NCI-H2196 treated with DMSO at 0.1 percent for 48 hours (cell line): ENCODE data around the gene MRPL30.
"Not testable (repeated sequence)": the region's sequence is repeated elsewhere in the genome, so short reads cannot be mapped to it uniquely, and the experiment has no call there.

Experiments
- DNase-seq: peaks from one replicate; lab custom pipeline; 2025; ENCODE audit not compliant: unreplicated experiment; lab: John Stamatoyannopoulos, UW

MRPL30 gene

DNA sequence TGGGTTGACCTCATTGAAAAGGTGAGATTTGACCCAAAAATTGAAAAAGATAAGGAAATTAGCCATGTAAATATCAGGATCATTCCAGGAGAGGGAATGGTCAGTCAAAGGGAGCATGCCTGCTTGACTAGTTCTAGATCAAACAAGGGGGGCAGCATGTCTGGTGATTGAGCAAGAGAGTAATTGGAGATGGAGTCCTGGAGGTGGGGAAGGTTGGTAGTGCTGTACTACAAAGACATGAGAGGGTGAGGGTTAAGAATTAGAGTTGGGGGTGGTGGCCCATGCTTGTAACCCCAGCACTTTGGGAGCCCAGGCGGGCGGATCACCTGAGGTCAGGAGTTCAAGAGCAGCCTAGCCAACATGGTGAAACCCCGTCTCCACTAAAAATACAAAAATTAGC, 2.0 kb downstream of the MRPL30 start:
- DNase-seq = no peak

DNA sequence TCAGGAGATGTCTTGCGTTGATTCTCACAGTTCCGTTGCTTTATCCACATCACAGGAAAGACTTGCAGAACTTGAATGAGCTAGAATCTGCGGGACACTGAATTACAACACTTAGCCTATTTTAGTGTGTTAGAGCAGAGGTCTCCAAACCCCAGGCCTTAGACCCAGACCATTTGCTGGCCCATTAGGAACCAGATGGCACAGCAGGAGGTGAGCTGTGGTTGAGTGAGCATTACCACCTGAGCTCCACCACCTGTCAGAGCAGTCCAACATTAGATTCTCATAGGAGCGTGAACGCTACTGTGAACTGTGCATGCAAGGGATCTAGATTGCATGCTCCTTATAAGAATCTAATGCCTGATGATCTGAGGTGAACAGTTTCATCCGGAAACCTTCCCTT, 3.8 kb downstream of the MRPL30 start:
- DNase-seq = no peak

DNA sequence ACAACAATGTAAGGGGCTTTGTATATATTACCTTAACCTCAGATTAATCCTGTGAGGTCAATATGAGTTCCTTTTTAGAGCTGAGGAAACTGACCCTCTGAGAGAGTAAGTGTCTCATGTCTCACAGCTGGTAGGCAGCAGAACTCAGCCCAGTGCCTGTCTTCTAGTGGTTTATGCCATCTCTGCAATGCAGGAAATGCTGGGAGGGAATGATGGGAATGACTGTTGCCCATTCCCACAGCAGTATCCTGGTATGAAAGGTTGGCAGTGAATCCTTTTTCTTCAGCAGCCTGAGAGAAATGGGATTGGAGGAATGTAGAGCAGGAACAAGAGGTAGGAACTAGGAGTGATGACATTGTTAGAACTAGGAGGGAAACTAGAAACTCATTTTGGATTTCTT, 6.0 kb downstream of the MRPL30 start:
- no peak for DNase-seq

DNA sequence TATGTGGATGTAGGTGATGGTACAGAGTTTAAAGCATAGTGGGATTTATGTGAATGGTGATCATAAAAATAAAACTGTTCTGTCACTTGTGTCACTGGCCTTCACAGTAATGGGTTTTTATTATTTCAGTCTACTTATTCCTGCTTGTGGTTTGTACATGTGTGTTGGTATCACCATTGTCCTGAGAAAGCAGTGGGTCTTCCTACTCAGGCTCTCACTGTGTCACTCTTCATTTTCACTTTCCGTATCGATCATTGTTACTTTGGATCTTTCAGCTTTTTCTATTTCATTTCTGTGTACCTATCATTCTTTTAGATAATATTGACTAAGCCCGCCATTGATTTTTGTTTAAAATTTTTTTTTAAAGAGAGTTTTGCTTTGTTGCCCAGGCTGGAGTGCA, 7.4 kb downstream of the MRPL30 start:
- DNase-seq = no peak

DNA sequence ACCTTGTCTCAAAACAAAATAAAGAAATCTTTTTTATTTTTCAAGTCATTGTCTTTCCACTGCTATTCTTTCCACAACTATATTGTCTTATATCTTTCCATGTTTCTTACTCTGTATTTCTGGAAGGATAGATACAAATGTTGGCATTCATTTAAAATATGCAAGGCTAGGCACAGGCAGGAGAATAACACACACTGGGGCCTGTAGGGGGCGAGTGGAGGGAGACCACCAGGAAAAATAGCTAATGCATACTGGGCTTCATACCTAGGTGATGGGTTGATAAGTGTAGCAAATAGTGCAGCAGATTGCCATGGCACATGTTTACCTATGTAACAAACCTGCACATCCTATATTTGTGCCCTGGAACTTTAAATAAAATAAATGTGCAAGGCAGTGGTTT, 9.6 kb downstream of the MRPL30 start:
- DNase-seq = no peak

DNA sequence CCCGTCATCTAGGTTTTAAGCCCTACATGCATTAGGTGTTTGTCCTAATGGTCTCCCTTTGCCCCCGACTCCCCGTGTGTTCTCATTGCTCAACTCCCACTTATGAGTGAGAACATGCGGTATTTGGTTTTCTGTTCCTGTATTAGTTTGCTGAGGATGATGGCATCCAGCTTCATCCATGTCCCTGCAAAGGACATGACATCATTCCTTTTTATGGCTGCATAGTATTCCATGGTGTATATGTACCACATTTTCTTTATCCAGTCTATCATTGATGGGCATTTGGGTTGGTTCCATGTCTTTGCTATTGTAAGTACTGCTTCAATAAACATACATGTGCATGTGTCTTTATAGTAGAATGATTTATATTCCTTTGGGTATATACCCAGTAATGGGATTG, 11.4 kb downstream of the MRPL30 start:
- DNase-seq = not testable (repeated sequence)

DNA sequence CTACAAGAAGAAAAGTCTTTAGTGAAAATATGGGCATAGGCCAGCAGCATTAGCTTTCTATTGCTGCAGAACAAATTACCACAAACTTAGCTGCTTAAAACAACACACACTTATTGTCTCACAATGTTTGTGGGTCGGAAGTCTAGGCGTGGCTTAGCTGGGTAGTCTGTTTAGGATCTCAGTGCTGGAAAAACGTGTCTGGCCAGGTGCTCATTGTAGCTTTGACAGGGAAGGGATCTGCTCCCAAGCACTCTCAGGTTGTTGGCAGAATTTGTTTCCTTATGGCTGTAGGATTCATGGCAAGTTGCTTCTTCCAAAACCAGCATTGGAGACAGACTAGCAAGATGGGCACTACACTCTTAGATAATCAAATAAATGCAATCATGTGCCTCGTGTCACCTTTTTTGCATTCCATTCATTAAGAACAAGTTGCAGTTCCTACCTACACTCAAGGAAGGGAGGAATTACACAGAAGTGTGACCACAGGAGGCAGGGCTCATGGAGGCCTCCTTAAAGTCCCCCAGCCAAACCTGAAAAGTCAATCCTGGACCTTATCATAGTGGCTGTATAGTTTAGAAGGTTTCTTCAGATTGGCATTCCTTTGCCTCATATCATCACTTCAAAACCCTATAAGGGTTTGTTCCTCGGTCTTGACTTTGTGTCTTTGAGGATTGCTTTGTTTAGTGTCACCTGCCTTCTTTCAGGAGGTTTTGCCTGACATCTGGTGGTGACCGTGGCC, 17.3 kb downstream of the MRPL30 start:
- no peak for DNase-seq

DNA sequence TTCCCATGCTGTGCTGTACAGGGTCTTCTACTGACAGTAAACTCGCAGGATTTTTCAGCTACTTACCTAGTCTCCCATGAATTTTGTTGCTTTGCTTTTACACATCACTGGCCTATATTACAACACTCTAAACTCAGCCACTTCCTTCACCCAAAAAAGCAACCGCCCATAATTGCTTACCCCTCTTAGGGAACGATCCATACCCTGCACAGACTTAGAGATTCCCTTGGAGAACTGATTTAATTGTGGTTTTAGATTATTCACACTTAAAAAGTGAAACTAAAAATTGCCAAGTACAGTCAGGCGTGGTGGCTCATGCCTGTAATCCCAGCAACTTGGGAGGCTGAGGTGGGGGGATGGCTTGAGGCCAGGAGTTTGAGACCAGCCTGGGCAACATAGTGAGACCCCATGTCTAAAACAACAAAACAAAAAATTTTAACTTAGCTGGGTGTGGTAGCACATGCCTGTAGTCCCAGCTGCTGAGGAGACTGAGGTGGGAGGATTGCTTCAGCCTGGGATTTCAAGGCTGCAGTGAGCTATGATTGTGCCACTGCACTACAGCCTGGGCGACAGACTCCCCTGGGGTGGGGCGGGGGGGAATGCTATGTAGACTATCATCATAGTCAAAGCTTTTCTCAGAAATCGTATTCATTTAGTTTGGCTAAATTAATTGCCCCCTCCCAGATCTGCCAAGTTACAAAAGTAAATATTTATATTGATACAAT, 19.3 kb downstream of the MRPL30 start:
- no peak for DNase-seq

DNA sequence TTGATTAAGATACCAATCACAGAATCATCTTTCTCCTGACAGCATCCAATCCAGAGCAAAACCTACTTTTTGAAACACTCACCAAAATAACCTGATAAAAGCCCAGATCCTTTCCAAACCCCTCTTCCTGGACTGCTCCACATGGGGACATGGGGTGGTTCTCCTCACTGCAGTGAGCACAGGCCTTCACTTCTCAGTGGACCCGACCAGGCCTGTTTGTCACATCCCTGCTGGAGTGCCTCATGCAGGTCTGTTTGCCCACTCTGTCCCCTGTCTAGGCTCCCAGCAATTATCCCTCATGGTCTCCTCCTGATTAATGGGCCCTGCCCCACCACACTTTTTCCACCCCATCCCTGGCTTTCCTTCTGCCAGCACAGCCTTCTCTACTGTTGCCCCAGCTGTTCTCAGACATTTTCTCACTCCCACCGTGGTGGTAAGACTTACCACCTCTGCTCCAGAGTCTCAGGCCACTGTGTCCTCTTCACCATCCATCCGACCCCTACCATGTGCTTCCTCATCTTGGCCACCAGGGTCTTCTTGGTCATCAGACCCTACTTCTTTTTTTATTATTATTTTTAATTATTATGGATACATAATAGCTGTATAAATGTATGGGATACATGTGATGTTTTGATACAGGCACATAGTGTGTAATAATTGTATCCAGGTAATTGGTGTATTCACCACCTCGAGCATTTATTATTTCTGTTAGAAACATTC, 21.1 kb downstream of the MRPL30 start:
- DNase-seq = no peak

DNA sequence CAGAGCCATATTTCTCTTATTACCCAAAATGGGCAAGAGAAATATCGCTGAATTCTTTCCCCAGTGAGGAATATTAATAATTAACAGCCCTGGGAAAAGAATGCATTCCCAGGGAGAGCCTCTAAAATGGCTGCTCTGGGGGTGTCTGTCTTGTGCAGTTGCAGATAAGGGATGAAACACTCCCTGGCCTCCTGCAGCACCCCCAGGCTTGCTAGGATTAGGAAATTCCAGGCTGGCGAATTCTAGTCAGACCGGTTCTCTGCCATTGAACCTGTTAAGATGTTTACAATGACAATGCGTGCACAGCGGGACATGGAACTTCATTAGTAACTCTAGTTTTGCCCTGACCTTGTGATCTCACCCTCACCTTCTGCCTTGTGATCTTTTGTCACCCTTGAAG, 24.5 kb downstream of the MRPL30 start:
- no peak for DNase-seq

DNA sequence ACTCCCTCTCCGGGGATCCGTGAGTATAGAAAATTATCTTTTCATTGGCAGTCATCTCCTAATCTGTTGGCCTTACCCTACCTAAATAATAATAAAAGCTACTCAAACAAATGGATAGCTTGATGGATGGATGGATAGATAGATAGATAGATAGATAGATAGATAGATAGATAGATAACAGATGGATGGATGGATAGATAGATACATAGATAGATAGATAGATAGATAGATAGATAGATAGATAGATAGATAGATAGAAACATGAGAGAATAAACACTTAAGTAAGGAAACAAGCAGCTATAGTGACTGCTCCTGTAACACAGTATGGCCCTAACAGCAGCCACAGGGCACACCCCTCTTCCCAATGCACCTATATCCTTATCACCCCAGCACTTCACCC, 35.1 kb downstream of the MRPL30 start:
- no peak for DNase-seq

DNA sequence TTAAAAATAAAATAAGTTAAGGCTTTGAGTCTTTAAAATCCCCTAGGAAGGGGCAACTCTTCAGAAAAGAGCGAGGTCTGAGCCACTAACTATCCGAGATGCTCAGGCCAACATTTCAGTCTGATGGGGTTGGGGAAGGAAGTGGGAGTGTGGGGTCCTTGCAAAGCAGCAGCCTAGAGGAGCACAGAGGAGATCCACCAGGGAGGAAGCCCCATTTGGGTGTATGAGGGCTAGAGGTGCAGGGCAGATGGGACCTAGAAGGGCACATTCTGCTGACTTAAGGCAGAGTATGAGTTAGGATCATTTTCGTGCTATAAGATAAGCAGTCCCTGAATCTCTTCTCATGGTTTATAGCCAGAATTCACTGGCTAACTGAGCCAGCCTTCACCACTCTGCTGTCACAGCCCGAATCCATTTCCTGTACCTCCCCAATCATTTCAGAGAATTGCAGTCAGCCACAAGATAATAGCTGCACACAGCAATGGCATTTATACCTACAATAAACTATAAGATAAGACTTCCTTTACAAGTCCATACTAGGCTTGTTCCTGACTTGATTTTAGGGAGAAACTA, 37.0 kb downstream of the MRPL30 start:
- no peak for DNase-seq

DNA sequence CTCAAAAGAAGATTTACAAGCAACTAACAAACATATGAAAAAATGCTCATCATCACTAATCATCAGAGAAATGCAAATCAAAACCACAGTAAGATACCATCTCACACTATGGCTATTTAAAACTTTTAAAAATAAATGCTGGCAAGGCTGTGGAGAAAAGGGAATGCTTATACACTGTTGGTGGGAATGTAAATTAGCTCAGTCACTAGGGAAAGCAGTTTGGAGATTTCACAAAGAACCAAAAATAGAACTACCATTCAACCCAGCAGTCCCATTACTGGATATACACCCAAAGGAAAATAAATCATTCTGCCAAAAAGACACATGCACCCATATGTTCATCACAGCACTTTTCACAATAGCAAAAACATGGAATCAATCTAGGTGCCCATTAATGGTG, 52.2 kb downstream of the MRPL30 start:
- not testable (repeated sequence) for DNase-seq

DNA sequence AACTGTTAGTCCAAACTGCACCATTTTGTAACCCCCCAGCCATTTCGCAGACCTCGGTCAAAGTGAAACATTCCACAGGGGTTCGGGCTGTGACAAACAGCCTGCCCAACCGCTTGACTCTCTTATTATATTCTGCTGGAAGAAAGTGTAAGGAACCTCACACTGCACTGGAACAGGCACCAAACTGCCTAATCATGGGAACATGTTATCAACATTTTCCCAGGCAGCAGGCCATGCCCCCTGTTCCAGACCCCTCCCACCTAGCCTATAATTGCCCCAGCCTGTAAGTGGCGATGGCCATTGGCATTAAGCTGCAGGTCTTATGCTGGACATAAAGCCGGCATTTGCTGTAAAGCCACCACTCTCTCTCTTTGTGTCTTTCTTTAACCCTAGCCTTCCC, 57.6 kb downstream of the MRPL30 start:
- no peak for DNase-seq

DNA sequence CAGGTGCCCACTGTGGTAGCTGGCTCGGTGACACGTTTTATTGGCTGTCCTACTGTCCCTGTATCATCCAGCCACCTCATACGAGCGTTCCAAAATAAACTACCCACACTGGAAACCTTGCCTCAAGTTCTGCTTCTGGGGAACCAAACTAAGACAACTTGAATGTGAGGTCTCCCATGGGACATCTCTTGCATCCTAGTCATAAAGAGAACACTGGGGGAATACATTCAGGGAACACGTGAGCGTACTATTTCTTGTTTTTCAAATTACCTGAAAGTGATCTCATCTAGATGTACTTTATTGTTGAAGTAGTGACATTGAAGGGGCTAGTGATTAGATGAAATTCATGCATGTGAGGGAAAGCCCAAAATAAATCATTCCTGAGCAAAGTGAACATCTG, 59.4 kb downstream of the MRPL30 start:
- DNase-seq = no peak

DNA sequence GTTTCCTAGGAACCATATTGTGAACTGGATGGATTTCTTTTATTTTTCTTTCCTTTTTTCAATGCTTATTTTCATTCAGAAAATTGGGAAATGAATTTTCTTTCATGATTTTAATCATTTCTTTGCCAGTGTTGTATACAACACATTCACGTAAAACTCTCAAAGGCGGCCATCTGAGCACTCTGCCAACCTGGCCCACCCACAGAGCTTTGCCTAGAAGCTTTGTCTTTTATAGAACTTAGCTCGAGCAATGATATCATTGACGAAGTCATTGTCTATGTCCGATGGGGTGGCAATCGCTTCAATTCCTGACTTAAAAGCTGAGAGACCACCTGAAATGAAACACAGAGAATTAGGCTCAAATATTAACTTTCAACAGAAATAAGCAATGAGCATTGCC, 61.2 kb downstream of the MRPL30 start:
- DNase-seq = no peak
